ENCODE measurements around the gene CXCL16. TPM values are rescaled to one million over a fixed set of nuclear protein-coding genes. Genes with fewer than 3 reads are reported as not detected.

CXCL16 gene
- total RNA-seq, 1 experiment from 2014 or later, result 4.0 TPM

DNA sequence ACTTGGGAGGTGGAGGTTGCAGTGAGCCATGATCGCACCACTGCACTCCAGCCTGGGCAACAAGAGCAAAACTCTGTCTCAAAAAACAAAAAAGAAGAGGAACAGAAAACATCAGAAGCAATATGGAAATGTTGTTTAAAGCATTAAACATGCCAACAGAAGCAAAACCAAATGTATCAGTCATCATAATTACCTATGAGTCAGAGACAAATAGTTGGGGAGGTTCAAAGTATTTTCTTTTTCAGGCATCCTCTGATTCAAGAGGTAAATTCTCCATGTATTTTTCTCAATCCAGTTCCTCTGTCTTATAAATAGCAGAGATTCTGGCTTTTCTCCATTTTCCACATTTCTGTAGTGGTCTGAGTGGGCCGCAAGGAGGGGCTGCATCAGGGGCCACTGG, 29.9 kb upstream of the CXCL16 start:
- BruUV-seq (replicated peaks), result no TSS peak
- Histone ChIP-seq H3K4me1 (ENCODE audit: insufficient read depth, low read length, poor library complexity, severe bottlenecking) (no peaks in the 10 kb centered on the region), H3K9me3 (ENCODE audit: low read depth, low read length, poor library complexity, severe bottlenecking) (no peaks in the 10 kb centered on the region), H3K36me3 (ENCODE audit: insufficient read depth, low read length, poor library complexity, severe bottlenecking) (no peaks in the 10 kb centered on the region), H3K4me3 (ENCODE audit: low read depth, low read length, poor library complexity, severe bottlenecking) (no peak overlapping the region), H3K27me3 (replicated peaks; ENCODE audit: insufficient read depth, low read depth, low read length, poor library complexity) (no peaks in the 10 kb centered on the region), H3K27ac (ENCODE audit: low read depth, low read length, poor library complexity, severe bottlenecking) (no peak overlapping the region)
- no peak for TF ChIP-seq EZH2 (IDR thresholded peaks at IDR 0.05; ENCODE audit: borderline replicate concordance, low read depth, low read length, poor library complexity, severe bottlenecking)
- TF ChIP-seq, protein P1, sequence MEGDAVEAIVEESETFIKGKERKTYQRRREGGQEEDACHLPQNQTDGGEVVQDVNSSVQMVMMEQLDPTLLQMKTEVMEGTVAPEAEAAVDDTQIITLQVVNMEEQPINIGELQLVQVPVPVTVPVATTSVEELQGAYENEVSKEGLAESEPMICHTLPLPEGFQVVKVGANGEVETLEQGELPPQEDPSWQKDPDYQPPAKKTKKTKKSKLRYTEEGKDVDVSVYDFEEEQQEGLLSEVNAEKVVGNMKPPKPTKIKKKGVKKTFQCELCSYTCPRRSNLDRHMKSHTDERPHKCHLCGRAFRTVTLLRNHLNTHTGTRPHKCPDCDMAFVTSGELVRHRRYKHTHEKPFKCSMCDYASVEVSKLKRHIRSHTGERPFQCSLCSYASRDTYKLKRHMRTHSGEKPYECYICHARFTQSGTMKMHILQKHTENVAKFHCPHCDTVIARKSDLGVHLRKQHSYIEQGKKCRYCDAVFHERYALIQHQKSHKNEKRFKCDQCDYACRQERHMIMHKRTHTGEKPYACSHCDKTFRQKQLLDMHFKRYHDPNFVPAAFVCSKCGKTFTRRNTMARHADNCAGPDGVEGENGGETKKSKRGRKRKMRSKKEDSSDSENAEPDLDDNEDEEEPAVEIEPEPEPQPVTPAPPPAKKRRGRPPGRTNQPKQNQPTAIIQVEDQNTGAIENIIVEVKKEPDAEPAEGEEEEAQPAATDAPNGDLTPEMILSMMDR (conservative IDR thresholded peaks at IDR 0.05; ENCODE audit: low read depth, low read length), result no peak
- CTCF ChIA-PET, result no interaction called here
- intact Hi-C loops (cut with micrococcal nuclease; ENCODE audit: unreplicated experiment), result no loop called here
- POLR2A ChIA-PET (ENCODE audit: low non-redundant PET), result no interaction called here
- DNase-seq (ENCODE audit: low spot score), result no peak

DNA sequence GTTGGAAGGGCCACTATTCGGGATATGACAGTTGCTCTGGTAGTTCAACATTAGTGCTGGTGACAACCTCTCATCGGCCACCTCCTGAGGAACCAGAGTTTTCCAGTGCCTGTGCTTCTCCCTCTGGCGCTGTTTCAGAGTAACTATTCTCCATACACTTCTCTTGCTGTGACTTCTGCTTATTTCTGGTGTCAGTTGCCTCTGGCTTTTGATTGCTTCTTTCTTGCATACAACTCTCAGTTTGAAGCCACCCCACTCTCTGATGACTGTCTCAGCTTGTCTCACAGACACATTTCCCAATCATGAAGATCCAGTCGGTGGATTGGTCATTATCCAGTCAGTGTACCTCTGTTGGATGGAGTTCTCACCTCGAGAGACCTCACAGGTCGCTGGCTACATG, 28.6 kb upstream of the CXCL16 start:
- no peaks in the 10 kb centered on the region for H3K27me3 ChIP-seq (replicated peaks; ENCODE audit: insufficient read depth, low read depth, low read length, poor library complexity)
- intact Hi-C loops (cut with micrococcal nuclease; ENCODE audit: unreplicated experiment), result no loop called here
- no peaks in the 10 kb centered on the region for H3K36me3 ChIP-seq (ENCODE audit: insufficient read depth, low read length, poor library complexity, severe bottlenecking)
- ChIA-PET CTCF (no interaction called here), POLR2A (ENCODE audit: low non-redundant PET) (no interaction called here)
- DNase-seq (ENCODE audit: low spot score), result no peak
- no peak overlapping the region for H3K27ac ChIP-seq (ENCODE audit: low read depth, low read length, poor library complexity, severe bottlenecking)
- no peaks in the 10 kb centered on the region for H3K9me3 ChIP-seq (ENCODE audit: low read depth, low read length, poor library complexity, severe bottlenecking)
- H3K4me3 ChIP-seq (ENCODE audit: low read depth, low read length, poor library complexity, severe bottlenecking), result no peak overlapping the region
- no peak for TF ChIP-seq EZH2 (IDR thresholded peaks at IDR 0.05; ENCODE audit: borderline replicate concordance, low read depth, low read length, poor library complexity, severe bottlenecking)
- TF ChIP-seq, protein P1 (conservative IDR thresholded peaks at IDR 0.05; ENCODE audit: low read depth, low read length), result no peak
- BruUV-seq (replicated peaks), result no TSS peak
- no peaks in the 10 kb centered on the region for H3K4me1 ChIP-seq (ENCODE audit: insufficient read depth, low read length, poor library complexity, severe bottlenecking)

DNA sequence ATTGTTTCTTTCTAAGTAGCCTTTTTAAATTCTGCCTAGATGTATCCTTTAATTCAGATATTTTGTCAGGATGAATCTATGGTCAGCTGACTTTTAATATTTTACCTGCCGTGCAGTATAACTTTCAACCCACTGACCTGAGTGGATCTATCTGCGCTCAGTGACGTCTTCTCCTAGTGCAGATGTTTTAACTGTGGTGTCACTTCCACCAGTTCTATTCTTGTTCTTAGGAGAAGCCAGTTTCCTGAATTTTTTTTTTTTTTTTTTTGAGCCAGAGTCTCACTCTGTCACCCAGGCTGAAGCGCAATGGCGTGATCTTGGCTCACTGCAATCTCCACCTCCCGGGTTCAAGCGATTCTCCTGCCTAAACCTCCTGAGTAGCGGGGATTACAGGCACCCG, 27.0 kb upstream of the CXCL16 start:
- no peaks in the 10 kb centered on the region for H3K9me3 ChIP-seq (ENCODE audit: low read depth, low read length, poor library complexity, severe bottlenecking)
- H3K27ac ChIP-seq (ENCODE audit: low read depth, low read length, poor library complexity, severe bottlenecking), result no peak overlapping the region
- no peak for DNase-seq (ENCODE audit: low spot score)
- TF ChIP-seq EZH2 (IDR thresholded peaks at IDR 0.05; ENCODE audit: borderline replicate concordance, low read depth, low read length, poor library complexity, severe bottlenecking), result no peak
- TF ChIP-seq, protein P1 (conservative IDR thresholded peaks at IDR 0.05; ENCODE audit: low read depth, low read length), result no peak
- H3K4me1 ChIP-seq (ENCODE audit: insufficient read depth, low read length, poor library complexity, severe bottlenecking), result no peaks in the 10 kb centered on the region
- no peaks in the 10 kb centered on the region for H3K36me3 ChIP-seq (ENCODE audit: insufficient read depth, low read length, poor library complexity, severe bottlenecking)
- ChIA-PET POLR2A (ENCODE audit: low non-redundant PET) (no interaction called here), CTCF (no interaction called here)
- no peaks in the 10 kb centered on the region for H3K27me3 ChIP-seq (replicated peaks; ENCODE audit: insufficient read depth, low read depth, low read length, poor library complexity)
- intact Hi-C loops (cut with micrococcal nuclease; ENCODE audit: unreplicated experiment), result no loop called here
- no TSS peak for BruUV-seq (replicated peaks)
- H3K4me3 ChIP-seq (ENCODE audit: low read depth, low read length, poor library complexity, severe bottlenecking), result no peak overlapping the region

All from A673 (cell line).